ENCODE measurements around the gene RIOK3. TPM values are rescaled to one million over a fixed set of nuclear protein-coding genes. Genes with fewer than 3 reads are reported as not detected.

Gene RIOK3
- polyA plus RNA-seq, 1 donor from 2014 or later = 109 TPM

GRCh38 chr18:23528580-23529472 is 75.7 kb downstream of the RIOK3 start:
- Histone ChIP-seq H3K79me2 (replicated peaks; ENCODE audit: insufficient read depth, low read length) (no peaks in the 10 kb centered on the region), H3K27ac (ENCODE audit: low read length) (no peak overlapping the region), H3K4me2 (ENCODE audit: low read length) (no peak overlapping the region), H3K27me3 (ENCODE audit: insufficient read depth, low read depth, low read length) (no peaks in the 10 kb centered on the region), H3K9ac (ENCODE audit: low read length) (no peak overlapping the region), H3K4me3 (ENCODE audit: low read length) (no peak overlapping the region), H3K36me3 (ENCODE audit: insufficient read depth, low read length) (peaks cover 11% of the 10 kb centered on the region), H3F3A (ENCODE audit: insufficient read depth, low read length, poor library complexity, severe bottlenecking) (no peaks in the 10 kb centered on the region), H4K20me1 (ENCODE audit: insufficient read depth) (no peaks in the 10 kb centered on the region), H3K9me3 (ENCODE audit: low read length) (no peaks in the 10 kb centered on the region), H3K9me2 (ENCODE audit: insufficient read depth, low read length) (no peaks in the 10 kb centered on the region), H2AFZ (ENCODE audit: low read depth, low read length) (no peak overlapping the region)
- TF ChIP-seq POLR2AphosphoS5 (IDR thresholded peaks at IDR 0.05) (no peak), CTCF (IDR thresholded peaks at IDR 0.05; ENCODE audit: poor library complexity, severe bottlenecking) (no peak), RAD21 (conservative IDR thresholded peaks at IDR 0.05) (no peak), REST (IDR thresholded peaks at IDR 0.05; ENCODE audit: borderline replicate concordance) (no peak), MXI1 (conservative IDR thresholded peaks at IDR 0.05; ENCODE audit: poor library complexity, severe bottlenecking) (no peak), EZH2 (IDR thresholded peaks at IDR 0.05; ENCODE audit: borderline replicate concordance, insufficient read depth, low read length, poor library complexity, severe bottlenecking) (no peak)

GRCh38 chr18:23529604-23530003 is 76.5 kb downstream of the RIOK3 start:
- no peak overlapping the region for H3K4me2 ChIP-seq (ENCODE audit: low read length)
- TF ChIP-seq TAF1 (IDR thresholded peaks at IDR 0.05; ENCODE audit: low read depth) = no peak
- TF ChIP-seq RAD21 (conservative IDR thresholded peaks at IDR 0.05) = no peak
- no peak for TF ChIP-seq REST (IDR thresholded peaks at IDR 0.05; ENCODE audit: borderline replicate concordance)
- TF ChIP-seq EZH2 (IDR thresholded peaks at IDR 0.05; ENCODE audit: borderline replicate concordance, insufficient read depth, low read length, poor library complexity, severe bottlenecking) = no peak
- TF ChIP-seq CTCF (IDR thresholded peaks at IDR 0.05; ENCODE audit: poor library complexity, severe bottlenecking) = no peak
- TF ChIP-seq EP300 (conservative IDR thresholded peaks at IDR 0.05; ENCODE audit: poor library complexity, severe bottlenecking) = no peak
- no peak for TF ChIP-seq MXI1 (conservative IDR thresholded peaks at IDR 0.05; ENCODE audit: poor library complexity, severe bottlenecking)
- no peak for TF ChIP-seq POLR2AphosphoS5 (IDR thresholded peaks at IDR 0.05)
- no peak for TF ChIP-seq SMC3 (conservative IDR thresholded peaks at IDR 0.05; ENCODE audit: poor library complexity)
- peaks cover 11% of the 10 kb centered on the region for H3K36me3 ChIP-seq (ENCODE audit: insufficient read depth, low read length)
- H2AFZ ChIP-seq (ENCODE audit: low read depth, low read length) = no peak overlapping the region
- no peaks in the 10 kb centered on the region for H3K27me3 ChIP-seq (ENCODE audit: insufficient read depth, low read depth, low read length)
- H3K27ac ChIP-seq (ENCODE audit: low read length) = no peak overlapping the region
- H3K9ac ChIP-seq (ENCODE audit: low read length) = no peak overlapping the region
- H3K9me2 ChIP-seq (ENCODE audit: insufficient read depth, low read length) = no peaks in the 10 kb centered on the region
- H3K79me2 ChIP-seq (replicated peaks; ENCODE audit: insufficient read depth, low read length) = no peaks in the 10 kb centered on the region
- no peaks in the 10 kb centered on the region for H4K20me1 ChIP-seq (ENCODE audit: insufficient read depth)
- no peaks in the 10 kb centered on the region for H3K9me3 ChIP-seq (ENCODE audit: low read length)
- no peak overlapping the region for H3K4me3 ChIP-seq (ENCODE audit: low read length)
- no peaks in the 10 kb centered on the region for H3F3A ChIP-seq (ENCODE audit: insufficient read depth, low read length, poor library complexity, severe bottlenecking)
